Heart right ventricle (tissue), 16 donors: ENCODE results near the gene PLEKHM3. TPM values are rescaled to one million over a fixed set of nuclear protein-coding genes. Genes with fewer than 3 reads are reported as not detected.
A peak's percentile ranks its signal among the peaks of the same experiment; 100 is the strongest.

Source experiments
- ATAC-seq, 8 donors: fragments of 200-7000 bp; cut with Tn5 transposase; one replicate each; pipeline ENCODE4 v1.9.1; 2020; ENCODE audit warnings: mild to moderate bottlenecking in 8 of 8, moderate library complexity in 8 of 8, moderate number of reproducible peaks in 1 of 8
- DNase-seq, 2 donors: peaks; one replicate each; pipeline ENCODE4 v3.0.0-alpha.2; 2020
- H3K27ac ChIP-seq, 10 donors: fragments of 200-600 bp; sonication (generic) in 2 of 10; one replicate each; pipeline versions ENCODE4 v1.5.0 to v1.8.0; 2020 to 2022; ENCODE audit warnings: mild to moderate bottlenecking in 3 of 10
- H3K27me3 ChIP-seq, 7 donors: fragments of 200-600 bp; one replicate each; pipeline ENCODE4 v1.8.0; 2021 to 2022; ENCODE audit warnings: mild to moderate bottlenecking in 2 of 7
- H3K36me3 ChIP-seq, 9 donors: fragments of 200-600 bp; sonication (generic) in 1 of 9; one replicate each; pipeline versions ENCODE4 v1.5.0 to v1.8.0; 2020 to 2022; ENCODE audit warnings: mild to moderate bottlenecking in 2 of 9
- H3K4me1 ChIP-seq, 9 donors: fragments of 200-600 bp; sonication (generic) in 1 of 9; one replicate each; pipeline versions ENCODE4 v1.5.0 to v1.8.0; 2020 to 2022; ENCODE audit warnings: mild to moderate bottlenecking in 4 of 9
- H3K4me3 ChIP-seq, 10 donors: fragments of 200-600 bp; sonication (generic) in 2 of 10; one replicate each; pipeline versions ENCODE4 v1.5.0 to v1.8.0; 2020 to 2022; ENCODE audit warnings: mild to moderate bottlenecking in 7 of 10, moderate library complexity in 2 of 10
- H3K9me3 ChIP-seq, 11 donors: fragments of 200-600 bp in 10 of 11; sonication (generic) in 2 of 11; one replicate each; pipeline versions ENCODE4 v1.5.0 to v1.8.0; 2013 to 2022; ENCODE audit warnings: mild to moderate bottlenecking in 2 of 11, control low read depth in 1 of 11, moderate library complexity in 1 of 11
- WGBS, 2 donors: extraction: QIAGEN DNeasy Blood & Tissue Kit; methylation state at CpG; one replicate each; pipeline ENCODE4 v1.1.7; 2013; ENCODE audit warnings: inconsistent platforms in 1 of 2; 5-methylcytosine and 5-hydroxymethylcytosine counted together
- intact Hi-C, 10 donors: fragments of 100-400 bp; cut with DNase I; formaldehyde crosslinking; loops; one replicate each; pipeline versions ENCODE4 v1.11.1 to v1.14.2; 2022
- polyA plus RNA-seq, 2 donors: library from polyadenylated mRNA; stranded (reverse); fragments of 200-250 nt; gene quantifications; one replicate each; pipeline ENCODE4 v1.2.3, GENCODE V29; 2013
- total RNA-seq, 10 donors: library from RNA; stranded (reverse); fragmentation: NEBNext Ultra II Directional in 3 of 10; extraction: Animal tissue kit (Norgen Biotek cat#: 25700) in 3 of 10; gene quantifications; one replicate each; pipeline versions ENCODE4 v1.2.1 to v1.2.4, GENCODE V29; 2021 to 2023
- TF ChIP-seq, protein P1 (sequence below), 9 donors: fragments of 200-600 bp; sonication (generic) in 2 of 9; IDR thresholded peaks; one replicate each; pipeline versions ENCODE4 v1.5.0 to v1.8.0; 2021 to 2022; ENCODE audit warnings: antibody characterized with exemption in 9 of 9, mild to moderate bottlenecking in 5 of 9, moderate library complexity in 1 of 9
- donor health status: Arrhythmogenic right ventricular cardiomyopathy.
- donor health status: ischemic (EF 13 %, LVEDD 7.1; RV severe dilation, severe dysfunction).
- donor health status: healthy with polysubstance abuse.
- donor health status: DM: no; HTN: yes; CAD: no.
- donor health status: DM: no; HTN: no; CAD: no.
- donor health status: ischemic (EF 25% LVEDD 6.9; RV normal size, moderate dysfunction).
- donor health status: ischemic (EF 25% LVEDD 5.7; RV mildly dilated, moderate dysfunction).
- donor health status: healthy.
- donor health status: DM: yes; HTN: yes; CAD: no.
- donor health status: Ischemic cardiomyopathy.
- donor health status: ischemic (EF 35%, LVEDD 5.7; RV mildly dilated, moderate dysfunction).
- donor health status: nonischemic (EF 11% LVEDD 7.7; RV severe dilation, severe dysfunction).
- donor health status: DM: yes; HTN: yes; CAD: no.
- donor health status: PGD.
- donor health status: ischemic (EF 29% LVEDD 5.4; RV normal size, mild dysfunction).
- donor health status: nonischemic (EF 23%, LVEDD 6.1; RV moderate dilation, normal function).

Gene PLEKHM3
- total and polyA plus RNA-seq, 12 donors = 2.5 to 16.2 (median 14.9) TPM

DNA sequence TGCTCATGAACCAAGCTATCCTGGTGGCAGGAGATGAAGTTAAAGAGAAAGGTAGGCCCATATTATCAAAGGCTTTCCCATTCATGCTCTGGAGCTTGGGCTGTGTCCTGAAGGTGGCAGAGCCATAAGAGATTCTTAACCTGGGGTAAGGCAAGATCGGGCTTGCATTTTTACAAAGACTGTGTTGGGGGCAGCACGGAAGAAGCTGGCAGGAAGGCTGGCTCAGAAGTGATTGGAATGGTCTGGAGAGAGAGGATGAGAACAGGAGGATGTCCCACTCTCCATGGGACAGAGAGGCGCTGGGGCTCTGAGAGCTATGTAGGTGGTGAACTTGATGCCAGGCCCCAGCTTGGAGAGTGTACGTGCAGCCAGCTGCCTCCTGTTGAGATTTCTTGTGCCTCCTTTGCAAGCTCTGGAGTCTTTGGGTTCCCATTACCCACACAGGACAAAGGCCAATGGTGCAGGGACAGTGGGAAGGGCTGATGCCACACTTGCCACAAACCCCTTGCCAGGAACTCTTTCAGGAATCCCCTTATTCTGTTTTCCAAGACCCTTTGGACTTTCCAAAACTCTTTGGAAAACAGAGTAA lies 215.0 kb downstream of the PLEKHM3 start:
- intact Hi-C loops = no loop called here
- no peak for DNase-seq
- no peaks in the 10 kb centered on the region for H3K9me3 ChIP-seq
- H3K27ac ChIP-seq = peak overlapping the region in 7 of 10 donors; percentile 50 to 81 (median 68)
- H3K36me3 ChIP-seq = no peaks in the 10 kb centered on the region
- TF ChIP-seq, protein P1, sequence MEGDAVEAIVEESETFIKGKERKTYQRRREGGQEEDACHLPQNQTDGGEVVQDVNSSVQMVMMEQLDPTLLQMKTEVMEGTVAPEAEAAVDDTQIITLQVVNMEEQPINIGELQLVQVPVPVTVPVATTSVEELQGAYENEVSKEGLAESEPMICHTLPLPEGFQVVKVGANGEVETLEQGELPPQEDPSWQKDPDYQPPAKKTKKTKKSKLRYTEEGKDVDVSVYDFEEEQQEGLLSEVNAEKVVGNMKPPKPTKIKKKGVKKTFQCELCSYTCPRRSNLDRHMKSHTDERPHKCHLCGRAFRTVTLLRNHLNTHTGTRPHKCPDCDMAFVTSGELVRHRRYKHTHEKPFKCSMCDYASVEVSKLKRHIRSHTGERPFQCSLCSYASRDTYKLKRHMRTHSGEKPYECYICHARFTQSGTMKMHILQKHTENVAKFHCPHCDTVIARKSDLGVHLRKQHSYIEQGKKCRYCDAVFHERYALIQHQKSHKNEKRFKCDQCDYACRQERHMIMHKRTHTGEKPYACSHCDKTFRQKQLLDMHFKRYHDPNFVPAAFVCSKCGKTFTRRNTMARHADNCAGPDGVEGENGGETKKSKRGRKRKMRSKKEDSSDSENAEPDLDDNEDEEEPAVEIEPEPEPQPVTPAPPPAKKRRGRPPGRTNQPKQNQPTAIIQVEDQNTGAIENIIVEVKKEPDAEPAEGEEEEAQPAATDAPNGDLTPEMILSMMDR (IDR thresholded peaks at IDR 0.05) = no peak
- H3K27me3 ChIP-seq = no peaks in the 10 kb centered on the region
- 73 to 83% methylated on average over 4 of the region's 4 CpGs for WGBS, 2 donors
- peak in 3 of 8 donors; percentile 12 to 41 (median 27) for ATAC-seq
- peaks cover 0 to 26% (median 10%) of the 10 kb centered on the region in 9 donors for H3K4me1 ChIP-seq
- H3K4me3 ChIP-seq = peak overlapping the region in 6 of 10 donors; percentile 29 to 41 (median 38)

DNA sequence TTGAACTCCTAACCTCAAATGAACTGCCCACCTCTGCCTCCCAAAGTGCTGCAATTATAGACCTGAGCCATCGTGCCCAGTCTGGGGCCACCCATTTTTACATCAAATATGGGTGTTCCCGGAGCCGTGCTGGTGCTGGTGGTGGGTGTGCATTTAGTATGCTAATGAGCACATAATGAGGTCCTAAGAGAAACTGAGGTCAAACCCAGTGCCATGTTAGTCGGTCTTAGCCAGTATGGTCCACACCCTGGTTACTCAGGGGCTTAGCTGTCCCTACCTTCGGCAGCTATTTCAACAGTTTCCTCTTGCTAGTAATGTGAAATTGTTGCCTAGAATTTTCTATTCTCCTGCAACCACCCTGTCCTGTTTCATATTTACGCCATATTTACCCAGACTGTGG lies 217.2 kb downstream of the PLEKHM3 start:
- WGBS, 2 donors = 96% methylated on average over 6 of the region's 6 CpGs

DNA sequence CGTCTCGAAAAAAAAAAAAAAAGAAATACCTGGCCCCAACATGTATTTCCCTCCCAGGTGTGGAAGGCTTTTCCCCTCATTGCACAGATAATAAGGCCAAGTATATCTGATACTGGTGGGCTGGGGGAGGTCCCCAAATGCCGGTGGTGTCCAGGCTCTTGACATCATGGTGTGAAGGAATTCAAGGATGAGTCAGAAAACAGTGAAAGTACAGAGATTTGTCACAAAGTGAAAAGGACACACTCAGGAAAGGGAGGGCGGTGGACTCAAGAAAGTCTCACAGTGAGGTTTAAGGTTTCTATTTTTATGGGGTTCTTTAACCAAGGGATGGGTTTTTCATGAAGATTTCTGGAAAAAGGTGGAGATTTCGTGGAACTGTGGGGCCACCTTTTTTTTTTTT lies 217.8 kb downstream of the PLEKHM3 start:
- ATAC-seq (no peak), DNase-seq (no peak)
- 81 to 88% methylated on average over 5 of the region's 5 CpGs for WGBS, 2 donors
- Histone ChIP-seq H3K4me1 (peaks cover 0 to 18% (median 10%) of the 10 kb centered on the region in 9 donors), H3K27ac (no peak overlapping the region), H3K9me3 (no peaks in the 10 kb centered on the region), H3K36me3 (no peaks in the 10 kb centered on the region), H3K27me3 (no peaks in the 10 kb centered on the region), H3K4me3 (no peak overlapping the region)
- intact Hi-C loops = no loop called here
- TF ChIP-seq, protein P1 (IDR thresholded peaks at IDR 0.05) = no peak

More for the DNA sequence above, 217.2 kb downstream of the PLEKHM3 start:
- intact Hi-C loops = no loop called here
- no peak for ATAC-seq
- H3K9me3 ChIP-seq = no peaks in the 10 kb centered on the region
- H3K4me3 ChIP-seq = no peak overlapping the region
- DNase-seq = no peak
- no peaks in the 10 kb centered on the region for H3K36me3 ChIP-seq
- no peaks in the 10 kb centered on the region for H3K27me3 ChIP-seq
- peaks cover 0 to 23% (median 10%) of the 10 kb centered on the region in 9 donors for H3K4me1 ChIP-seq
- TF ChIP-seq, protein P1 (IDR thresholded peaks at IDR 0.05) = no peak
- H3K27ac ChIP-seq = no peak overlapping the region

DNA sequence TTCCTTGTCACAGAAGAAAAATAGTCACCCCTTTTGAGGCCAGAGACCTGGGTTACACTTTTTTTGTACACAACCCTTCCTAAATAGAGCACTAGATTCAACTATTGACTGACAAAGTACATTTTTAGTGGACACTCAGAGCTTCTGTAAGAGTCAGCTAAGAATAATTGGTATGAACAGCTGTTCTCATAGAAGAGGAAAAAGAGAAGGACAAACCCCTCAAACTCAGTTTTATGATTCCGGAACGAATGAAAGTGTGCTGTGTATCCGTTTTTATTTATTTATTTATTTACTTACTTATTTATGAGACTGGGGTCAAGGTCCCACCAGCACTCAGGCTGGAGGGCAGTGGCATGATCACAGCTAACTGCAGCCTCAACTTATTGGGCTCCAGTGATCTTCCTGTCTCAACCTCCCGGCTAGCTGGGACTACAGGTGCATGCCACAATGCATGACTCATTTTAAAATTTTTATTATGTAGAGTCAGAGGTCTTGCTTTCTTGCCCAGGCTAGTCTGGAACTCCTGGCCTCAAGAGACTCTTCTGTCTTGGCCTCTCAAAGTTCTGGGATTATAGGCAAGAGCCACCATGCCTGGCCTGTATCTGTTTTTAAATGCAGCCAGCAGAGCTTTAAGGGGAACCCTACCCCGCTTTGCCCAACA lies 219.6 kb downstream of the PLEKHM3 start:
- no peak overlapping the region for H3K4me3 ChIP-seq
- TF ChIP-seq, protein P1 (IDR thresholded peaks at IDR 0.05) = no peak
- ATAC-seq = no peak
- no peaks in the 10 kb centered on the region for H3K9me3 ChIP-seq
- no peaks in the 10 kb centered on the region for H3K36me3 ChIP-seq
- DNase-seq = no peak
- H3K4me1 ChIP-seq = peaks cover 0 to 11% (median 8%) of the 10 kb centered on the region in 9 donors
- intact Hi-C loops = no loop called here
- no peak overlapping the region for H3K27ac ChIP-seq
- 85 to 90% methylated on average over 5 of the region's 5 CpGs for WGBS, 2 donors
- no peaks in the 10 kb centered on the region for H3K27me3 ChIP-seq
